Measurements from ENCODE around the gene EXOC6B. TPM values are rescaled to one million over a fixed set of nuclear protein-coding genes. Genes with fewer than 3 reads are reported as not detected.
"Not testable (repeated sequence)": the region's sequence is repeated elsewhere in the genome, so short reads cannot be mapped to it uniquely, and the experiment has no call there.

The EXOC6B gene
- total and polyA plus RNA-seq, 3 donors from 2014 or later: 27.7 to 45.2 (median 31.7) TPM

- no peaks in the 10 kb centered on the region for H3K27me3 ChIP-seq
- H3K36me3 ChIP-seq (ENCODE audit: low read depth, missing control alignments): no peaks in the 10 kb centered on the region
- no peak for DNase-seq
- H3K9me3 ChIP-seq: no peaks in the 10 kb centered on the region
- 95 to 100% methylated on average over 1 of the region's 1 CpG for whole genome bisulfite sequencing, 2 donors
- no peaks in the 10 kb centered on the region for H3K4me1 ChIP-seq
- intact Hi-C loops (cut with DNase I; ENCODE audit: low total_unique reads): no loop called here
- TF ChIP-seq CTCF (IDR thresholded peaks at IDR 0.05): no peak
- no peak for TF ChIP-seq POLR2A (IDR thresholded peaks at IDR 0.05)
- H3K4me3 ChIP-seq: no peak overlapping the region
- H3K27ac ChIP-seq: no peak overlapping the region
Measured at GRCh38 chr2:72545790-72546189, 280.0 kb downstream of the EXOC6B start.

GRCh38 chr2:72544554-72544953, 281.3 kb downstream of the EXOC6B start:
- Histone ChIP-seq H3K4me3 (no peak overlapping the region), H3K4me1 (no peaks in the 10 kb centered on the region), H3K27ac (no peak overlapping the region), H3K9me3 (no peaks in the 10 kb centered on the region), H3K27me3 (no peaks in the 10 kb centered on the region), H3K36me3 (ENCODE audit: low read depth, missing control alignments) (no peaks in the 10 kb centered on the region)
- no peak for TF ChIP-seq POLR2A (IDR thresholded peaks at IDR 0.05)
- intact Hi-C loops (cut with DNase I; ENCODE audit: low total_unique reads): no loop called here
- DNase-seq: no peak

DNA sequence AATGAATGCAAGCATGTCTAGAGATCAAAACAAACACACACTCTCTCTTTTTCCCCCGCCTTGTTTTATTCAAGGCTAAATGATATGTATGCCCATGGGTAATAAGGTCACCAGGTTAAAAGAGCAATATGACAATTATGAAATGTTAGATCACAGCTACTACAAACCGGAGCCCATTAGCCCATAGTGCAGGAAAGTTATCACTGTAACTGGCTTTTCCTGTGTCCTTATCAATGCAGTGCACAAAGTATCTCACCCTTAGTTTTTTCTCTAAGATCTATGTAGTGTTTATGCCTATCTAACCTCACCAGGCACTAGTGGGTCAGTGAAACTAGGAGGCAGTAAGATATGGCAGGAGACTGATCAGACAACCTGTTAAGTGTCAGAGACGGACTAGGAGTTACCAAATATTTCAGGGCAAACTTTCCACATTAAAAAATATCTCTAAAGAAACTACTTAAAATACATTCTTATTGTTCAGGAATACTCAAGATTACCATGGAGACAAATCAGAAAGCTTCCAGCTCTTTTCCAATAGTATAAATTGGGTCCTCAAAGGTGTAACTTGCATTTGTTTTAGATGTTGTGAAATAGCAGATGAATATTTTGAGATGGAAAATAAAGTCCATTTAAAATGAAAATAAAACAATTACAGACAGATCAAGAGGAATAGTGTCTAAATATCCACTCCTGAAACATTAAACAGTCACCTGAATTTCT, 282.2 kb downstream of the EXOC6B start:
- Histone ChIP-seq H3K4me1 (no peaks in the 10 kb centered on the region), H3K27ac (no peak overlapping the region), H3K27me3 (no peaks in the 10 kb centered on the region), H3K9me3 (no peaks in the 10 kb centered on the region), H3K4me3 (no peak overlapping the region), H3K36me3 (ENCODE audit: low read depth, missing control alignments) (no peaks in the 10 kb centered on the region)
- no peak for DNase-seq
- no peak for TF ChIP-seq POLR2A (IDR thresholded peaks at IDR 0.05)
- no peak for TF ChIP-seq CTCF (IDR thresholded peaks at IDR 0.05)
- WGBS, 2 donors: 76 to 83% methylated on average over 3 of the region's 3 CpGs
- intact Hi-C loops (cut with DNase I; ENCODE audit: low total_unique reads): no loop called here

DNA sequence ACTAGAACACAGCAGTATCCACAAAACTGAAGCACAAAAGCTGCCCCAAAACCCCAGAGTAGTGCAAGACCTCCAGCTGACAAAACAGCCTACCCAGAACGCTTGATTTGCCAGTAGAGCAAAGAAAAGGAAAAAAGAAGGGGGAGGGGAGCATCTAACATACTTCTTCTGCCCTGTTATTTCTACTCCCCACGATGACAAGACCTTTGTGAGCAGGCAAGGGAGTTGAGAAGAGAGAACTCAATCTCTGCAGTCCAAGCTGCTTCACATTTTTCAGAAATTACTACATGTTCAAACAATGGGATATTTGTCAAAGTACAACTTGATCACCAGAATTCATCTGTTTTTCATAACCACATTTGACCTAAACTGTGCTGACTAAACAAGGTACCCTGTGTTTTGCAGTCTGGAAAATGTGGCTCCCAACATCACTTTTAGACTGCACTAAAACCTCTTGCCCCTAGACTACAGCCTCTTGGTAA, 286.7 kb downstream of the EXOC6B start:
- no peaks in the 10 kb centered on the region for H3K36me3 ChIP-seq (ENCODE audit: low read depth, missing control alignments)
- WGBS, 2 donors: 40 to 49% methylated on average over 2 of the region's 2 CpGs
- intact Hi-C loops (cut with DNase I; ENCODE audit: low total_unique reads): no loop called here
- no peak overlapping the region for H3K27ac ChIP-seq
- no peaks in the 10 kb centered on the region for H3K4me1 ChIP-seq
- H3K4me3 ChIP-seq: no peak overlapping the region
- TF ChIP-seq POLR2A (IDR thresholded peaks at IDR 0.05) (no peak), CTCF (IDR thresholded peaks at IDR 0.05) (no peak)
- no peak for DNase-seq
- no peaks in the 10 kb centered on the region for H3K27me3 ChIP-seq
- H3K9me3 ChIP-seq: no peaks in the 10 kb centered on the region

DNA sequence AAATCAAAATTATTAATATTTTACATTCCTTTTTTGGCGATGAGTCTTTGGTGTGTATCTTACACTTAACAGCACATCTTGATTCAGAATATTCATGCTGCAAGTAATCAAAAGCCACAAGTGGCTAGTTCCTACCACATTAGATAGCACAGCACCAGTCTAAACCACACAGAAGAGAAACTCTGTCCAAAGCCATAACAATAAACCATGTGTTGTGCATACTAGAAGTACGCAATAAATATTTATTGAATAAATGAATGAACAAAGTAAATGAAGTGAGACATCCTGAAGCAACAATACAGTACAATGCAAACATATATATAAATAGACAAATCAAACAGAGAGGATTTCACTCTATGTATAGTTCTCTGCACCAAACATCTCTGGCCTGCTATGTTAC, 287.3 kb downstream of the EXOC6B start:
- H3K4me3 ChIP-seq: no peak overlapping the region
- H3K27ac ChIP-seq: no peak overlapping the region
- no peaks in the 10 kb centered on the region for H3K27me3 ChIP-seq
- no peak for DNase-seq
- no peaks in the 10 kb centered on the region for H3K36me3 ChIP-seq (ENCODE audit: low read depth, missing control alignments)
- no peaks in the 10 kb centered on the region for H3K4me1 ChIP-seq
- TF ChIP-seq CTCF (IDR thresholded peaks at IDR 0.05) (no peak), POLR2A (IDR thresholded peaks at IDR 0.05) (no peak)
- 97 to 100% methylated on average over 2 of the region's 2 CpGs for WGBS, 2 donors
- intact Hi-C loops (cut with DNase I; ENCODE audit: low total_unique reads): no loop called here
- H3K9me3 ChIP-seq: no peaks in the 10 kb centered on the region

DNA sequence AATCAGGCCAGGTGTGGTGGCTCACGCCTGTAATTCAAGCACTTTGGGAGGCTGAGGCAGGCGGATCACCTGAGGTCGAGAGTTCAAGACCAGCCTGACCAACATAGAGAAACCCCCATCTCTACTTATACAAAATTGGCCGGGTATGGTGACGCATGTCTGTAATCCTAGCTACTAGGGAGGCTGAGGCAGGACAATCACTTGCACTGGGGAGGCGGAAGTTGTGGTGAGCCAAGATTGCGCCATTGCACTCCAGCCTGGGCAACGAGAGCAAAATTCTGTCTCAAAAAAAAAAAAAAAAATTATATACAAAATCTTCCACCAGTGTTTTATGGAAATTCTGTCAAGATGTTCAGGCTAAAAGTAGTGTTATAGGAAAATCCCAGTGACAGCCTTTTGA, 290.2 kb downstream of the EXOC6B start:
- DNase-seq; H3K9me3 ChIP-seq; H3K27ac ChIP-seq; H3K4me1 ChIP-seq; H3K27me3 ChIP-seq; H3K36me3 ChIP-seq (ENCODE audit: low read depth, missing control alignments); H3K4me3 ChIP-seq; intact Hi-C loops (cut with DNase I; ENCODE audit: low total_unique reads): not testable (repeated sequence)
- WGBS, 2 donors: 87 to 96% methylated on average over 8 of the region's 8 CpGs
